Left lung (tissue), 10 donors: ENCODE results near the gene RBM6. TPM values are rescaled to one million over a fixed set of nuclear protein-coding genes. Genes with fewer than 3 reads are reported as not detected.

Source experiments
- ATAC-seq: fragments of 200-7000 bp; cut with Tn5 transposase; one replicate; pipeline ENCODE4 v1.9.1; 2020; ENCODE audit warnings: moderate library complexity
- DNase-seq, 4 donors: peaks; one replicate each; pipeline ENCODE4 v3.0.0-alpha.2; 2013 to 2020
- H3K27ac ChIP-seq, 2 donors: fragments of 200-600 bp; sonication (generic) in 1 of 2; one replicate each; pipeline versions ENCODE4 v1.5.0 to v1.8.0; 2020 to 2021
- H3K27me3 ChIP-seq, 2 donors: fragments of 200-600 bp; sonication (generic) in 1 of 2; one replicate each; pipeline versions ENCODE4 v1.5.0 to v1.8.0; 2020 to 2021
- H3K36me3 ChIP-seq, 2 donors: fragments of 200-600 bp; sonication (generic) in 1 of 2; one replicate each; pipeline versions ENCODE4 v1.5.0 to v1.8.0; 2020 to 2021
- H3K4me1 ChIP-seq, 2 donors: fragments of 200-600 bp; one replicate each; pipeline ENCODE4 v1.8.0; 2021
- H3K4me3 ChIP-seq, 2 donors: fragments of 200-600 bp; sonication (generic) in 1 of 2; one replicate each; pipeline versions ENCODE4 v1.5.0 to v1.8.0; 2020 to 2021; ENCODE audit warnings: mild to moderate bottlenecking in 1 of 2
- H3K9me3 ChIP-seq, 2 donors: fragments of 200-600 bp; sonication (generic) in 1 of 2; one replicate each; pipeline versions ENCODE4 v1.5.0 to v1.8.0; 2020 to 2021
- CTCF ChIP-seq, 2 donors: fragments of 200-600 bp; sonication (generic) in 1 of 2; IDR thresholded peaks; one replicate each; pipeline versions ENCODE4 v1.5.0 to v1.8.0; 2021; ENCODE audit warnings: antibody characterized with exemption in 2 of 2
- intact Hi-C, 2 donors: fragments of 100-400 bp; cut with DNase I; formaldehyde crosslinking; loops; one replicate each; pipeline versions ENCODE4 v1.11.2 to v1.14.2; 2022
- polyA plus RNA-seq, 6 donors: library from polyadenylated mRNA; unstranded; fragments of 120-200 nt; gene quantifications; one replicate each; pipeline ENCODE4 v1.2.1, GENCODE V29; 2013; ENCODE audit not compliant: insufficient read length in 6 of 6
- total RNA-seq, 2 donors: library from RNA; stranded (reverse); fragmentation: NEBNext Ultra II Directional; extraction: Animal tissue kit (Norgen Biotek cat#: 25700); gene quantifications; one replicate each; pipeline ENCODE4 v1.2.1, GENCODE V29; 2021
- donor health status: DM: no; HTN: yes; CAD: no.
- donor health status: DM: no; HTN: no; CAD: no.

The RBM6 gene
- total and polyA plus RNA-seq, 8 donors = 59.6 to 232 (median 168) TPM

- TF ChIP-seq CTCF (IDR thresholded peaks at IDR 0.05) = no peak
- ATAC-seq (no peak), DNase-seq (no peak)
- H3K27ac ChIP-seq = no peak overlapping the region
- H3K4me3 ChIP-seq = no peak overlapping the region
- H3K9me3 ChIP-seq = no peaks in the 10 kb centered on the region
- no peaks in the 10 kb centered on the region for H3K27me3 ChIP-seq
- intact Hi-C loops = no loop called here
- peaks cover 16 to 32% of the 10 kb centered on the region in 2 donors for H3K4me1 ChIP-seq
- peaks cover 0 to 48% of the 10 kb centered on the region in 2 donors for H3K36me3 ChIP-seq
Observed at GRCh38 chr3:49908373-49909199, 31.4 kb upstream of the RBM6 start.

DNA sequence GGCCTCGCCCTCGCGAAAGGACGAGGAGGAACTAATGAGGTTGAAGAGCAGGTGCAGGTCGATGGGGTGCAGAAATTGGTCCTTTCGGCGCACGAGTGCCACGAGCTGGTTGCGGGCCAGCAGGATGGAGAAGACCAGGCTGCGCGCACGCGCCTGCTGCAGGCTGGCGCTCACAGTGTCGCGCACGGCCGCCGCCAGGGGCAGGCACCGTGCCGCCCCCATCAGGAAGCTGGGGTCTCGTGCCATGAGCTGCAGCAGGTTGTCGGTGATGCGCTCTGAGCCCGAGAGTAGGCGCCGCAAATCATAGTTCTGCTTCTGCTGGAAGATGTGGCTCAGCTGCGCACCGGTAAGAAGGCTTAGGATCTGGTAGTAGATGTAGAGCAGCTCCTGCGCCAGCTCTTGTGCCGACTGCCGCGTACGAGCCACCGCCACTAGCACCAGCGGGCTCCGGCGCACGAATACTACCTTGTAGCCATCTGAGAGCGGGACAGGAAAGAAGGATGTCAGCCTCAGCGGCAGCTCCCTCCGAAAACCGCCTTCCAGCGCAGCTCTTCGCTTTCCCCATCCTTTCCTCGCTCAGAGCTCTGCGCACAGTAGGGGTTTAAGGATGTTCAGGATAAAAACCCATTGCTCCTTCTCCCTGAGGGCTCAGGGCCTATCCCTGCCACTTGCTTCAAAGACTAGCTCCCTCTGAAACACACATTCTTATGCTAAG is 29.4 kb upstream of the RBM6 start:
- no peak for ATAC-seq
- intact Hi-C loops = no loop called here
- TF ChIP-seq CTCF (IDR thresholded peaks at IDR 0.05) = no peak
- peaks cover 12 to 13% of the 10 kb centered on the region in 2 donors for H3K4me1 ChIP-seq
- no peak overlapping the region for H3K27ac ChIP-seq
- peaks cover 0 to 48% of the 10 kb centered on the region in 2 donors for H3K36me3 ChIP-seq
- H3K27me3 ChIP-seq = no peaks in the 10 kb centered on the region
- H3K4me3 ChIP-seq = no peak overlapping the region
- DNase-seq = no peak
- H3K9me3 ChIP-seq = no peaks in the 10 kb centered on the region

DNA sequence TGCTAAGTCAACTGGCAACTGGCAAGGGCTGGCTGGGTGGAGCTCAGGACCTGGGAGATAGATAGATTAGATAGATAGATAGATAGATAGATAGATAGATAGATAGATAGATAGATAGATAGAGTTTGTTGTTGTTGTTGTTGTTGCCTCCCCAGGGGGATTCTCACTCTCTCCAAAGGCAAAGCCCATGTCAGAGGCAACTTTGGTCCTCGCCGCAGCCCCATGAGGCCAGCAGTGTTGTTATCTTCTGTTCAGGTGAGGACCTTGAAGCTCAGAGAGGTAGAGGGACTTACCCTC is 28.9 kb upstream of the RBM6 start:
- Histone ChIP-seq H3K9me3 (no peaks in the 10 kb centered on the region), H3K27ac (no peak overlapping the region), H3K4me3 (no peak overlapping the region), H3K36me3 (peaks cover 0 to 48% of the 10 kb centered on the region in 2 donors), H3K4me1 (peaks cover 8% of the 10 kb centered on the region in 2 donors), H3K27me3 (no peaks in the 10 kb centered on the region)
- no peak for TF ChIP-seq CTCF (IDR thresholded peaks at IDR 0.05)
- ATAC-seq = no peak
- no peak for DNase-seq
- intact Hi-C loops = no loop called here

GRCh38 chr3:49911611-49912010 is 28.3 kb upstream of the RBM6 start:
- no peak for ATAC-seq

More at GRCh38 chr3:49911611-49912010, 28.3 kb upstream of the RBM6 start:
- Histone ChIP-seq H3K27ac (no peak overlapping the region), H3K36me3 (peaks cover 0 to 48% of the 10 kb centered on the region in 2 donors), H3K4me1 (peaks cover 3 to 4% of the 10 kb centered on the region in 2 donors), H3K4me3 (no peak overlapping the region), H3K9me3 (no peaks in the 10 kb centered on the region), H3K27me3 (no peaks in the 10 kb centered on the region)
- intact Hi-C loops = no loop called here
- no peak for DNase-seq
- no peak for TF ChIP-seq CTCF (IDR thresholded peaks at IDR 0.05)
